GM21526 (cell line): ENCODE results near the gene ERV3-1.
A peak's percentile ranks its signal among the peaks of the same experiment; 100 is the strongest.
"Not testable (repeated sequence)": the region's sequence is repeated elsewhere in the genome, so short reads cannot be mapped to it uniquely, and the experiment has no call there.

ENCODE experiments used
- ATAC-seq: cut with Tn5 transposase; IDR thresholded peaks from one replicate; pipeline ENCODE4 v1.9.1; 2021; ENCODE audit warnings: moderate library complexity; ENCODE audit not compliant: unreplicated experiment, low FRiP score

ERV3-1 gene

DNA sequence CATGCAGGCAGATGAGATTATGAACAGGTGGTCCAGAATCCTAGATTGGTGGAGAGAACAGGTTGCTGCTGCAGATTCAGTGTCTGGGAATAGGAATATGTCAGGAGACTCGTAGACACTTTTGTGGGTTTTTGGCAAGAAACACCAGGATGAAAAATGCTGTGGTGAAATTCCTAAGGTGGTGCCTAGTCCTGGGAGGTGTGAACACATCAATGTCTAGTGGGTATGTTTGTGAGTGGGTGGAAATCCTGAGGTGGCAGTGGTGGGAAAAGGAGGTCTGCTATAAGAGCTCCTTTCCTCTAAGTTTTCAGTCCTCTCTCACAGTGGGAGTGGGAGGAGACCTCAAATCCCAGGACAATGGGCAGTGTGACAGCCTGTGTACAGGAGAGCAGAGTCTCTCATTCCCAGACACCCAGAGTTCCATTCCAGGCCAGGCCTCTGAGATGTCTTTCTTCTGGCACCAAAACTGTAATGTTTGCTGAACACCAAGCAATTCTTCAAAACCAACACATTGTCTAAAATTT, 5.1 kb downstream of the ERV3-1 start:
- no peak for ATAC-seq

DNA sequence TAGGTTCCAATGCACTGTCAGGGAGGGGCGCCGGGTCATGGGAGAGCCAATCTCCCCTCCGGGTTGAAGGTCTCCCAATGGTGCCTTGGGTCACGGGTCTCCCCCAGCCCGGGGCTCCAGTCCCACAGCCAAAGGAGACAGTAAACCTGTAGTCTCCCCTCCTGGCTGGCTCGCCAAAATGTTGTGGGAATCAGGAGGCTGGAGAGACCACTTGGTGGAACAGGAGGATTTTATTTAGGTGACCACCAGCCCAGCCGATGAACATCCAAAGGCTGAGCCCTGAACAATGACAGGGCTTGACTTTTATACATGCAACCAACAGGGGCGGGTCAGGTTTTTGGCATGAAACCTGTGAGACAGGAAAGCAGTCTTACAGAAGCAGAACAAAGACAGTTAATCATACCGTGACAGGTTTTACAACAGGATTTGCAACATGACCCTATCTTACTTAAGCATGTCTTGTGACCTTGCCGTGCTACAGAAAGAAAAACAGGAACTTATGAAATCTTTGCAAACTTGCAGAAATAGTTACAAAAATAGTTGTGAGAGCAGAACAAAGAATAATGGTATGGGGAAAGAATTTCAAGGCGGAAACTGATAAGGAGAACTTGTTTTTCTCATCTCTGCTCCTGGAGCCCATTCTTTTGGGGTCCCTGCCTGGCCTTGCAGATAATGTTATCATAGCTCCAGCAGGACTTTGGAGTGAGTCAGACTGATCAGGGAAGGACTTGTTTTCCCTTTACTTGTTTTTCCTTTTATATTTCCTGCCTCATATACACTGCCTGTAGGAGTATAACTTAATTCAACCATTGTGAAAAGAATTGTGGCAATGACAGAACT, 7.1 kb downstream of the ERV3-1 start:
- ATAC-seq, result peak; percentile 68

DNA sequence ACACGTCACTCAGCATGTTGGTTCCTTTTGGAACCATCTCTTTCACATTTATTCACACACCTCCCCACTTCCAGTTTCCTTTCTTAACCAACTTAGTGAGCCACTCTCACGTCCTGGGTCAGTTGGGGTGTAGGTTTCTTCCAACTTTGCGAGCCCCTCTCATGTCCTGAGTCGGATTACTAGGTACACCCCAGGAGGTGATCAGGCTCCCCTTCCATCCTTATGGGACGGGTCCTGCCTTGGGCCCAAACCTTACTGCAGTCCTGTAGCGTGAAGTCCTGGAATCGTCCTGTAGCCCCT, 7.7 kb downstream of the ERV3-1 start:
- no peak for ATAC-seq

GRCh38 chr7:64997927-64998391, 8.5 kb downstream of the ERV3-1 start:
- ATAC-seq, result no peak

GRCh38 chr7:64997164-64997908, 9.2 kb downstream of the ERV3-1 start:
- no peak for ATAC-seq

- no peak for ATAC-seq
These were observed 10.2 kb downstream of the ERV3-1 start for GRCh38 chr7:64996305-64996704.

DNA sequence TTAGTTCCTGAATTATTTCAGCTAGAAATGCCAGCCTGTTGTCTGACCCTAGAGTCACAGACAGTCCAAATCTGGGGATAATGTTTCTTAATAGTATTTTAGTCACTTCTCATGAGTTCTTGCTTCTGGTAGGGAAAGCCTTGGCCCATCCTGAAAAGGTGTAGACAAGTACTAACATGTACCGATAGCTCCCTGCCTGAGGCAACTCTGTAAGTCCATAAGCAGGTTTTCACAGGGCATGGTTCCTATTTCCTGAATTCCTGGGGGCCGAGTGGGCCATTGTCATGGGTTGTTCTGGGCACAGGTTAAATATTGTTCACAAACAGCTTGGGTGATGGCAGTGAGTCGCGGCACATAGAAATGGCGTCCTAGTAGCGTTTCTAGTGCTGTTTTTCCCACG, 12.6 kb downstream of the ERV3-1 start:
- no peak for ATAC-seq

GRCh38 chr7:64992971-64993370, 13.5 kb downstream of the ERV3-1 start:
- no peak for ATAC-seq

- ATAC-seq, result no peak
These were observed 15.6 kb downstream of the ERV3-1 start, which contains the start of gene ZNF117 for GRCh38 chr7:64990936-64991335. Gene ZNF117, minus strand, starts transcription at chr7:64991036.

DNA sequence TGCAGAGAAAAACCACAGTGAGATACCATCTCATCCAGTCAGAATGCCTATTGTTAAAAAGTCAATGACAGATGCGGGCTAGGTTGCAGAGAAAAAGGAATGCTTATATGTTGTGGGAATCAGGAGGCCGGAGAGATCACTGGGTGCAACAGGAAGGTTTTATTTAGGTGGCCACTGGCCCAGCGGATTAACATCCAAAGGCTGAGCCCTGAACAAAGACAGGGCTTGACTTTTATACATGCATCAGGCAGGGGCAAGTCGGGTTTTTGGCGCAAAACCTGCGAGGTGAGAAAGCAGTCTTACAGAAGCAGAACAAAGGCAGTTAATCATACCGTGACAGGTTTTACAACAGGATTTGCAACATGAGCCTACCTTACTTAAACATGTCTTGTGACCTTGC, 16.3 kb downstream of the ERV3-1 start:
- ATAC-seq, result no peak

- no peak for ATAC-seq
These were observed 27.8 kb downstream of the ERV3-1 start for GRCh38 chr7:64978497-64979203.

DNA sequence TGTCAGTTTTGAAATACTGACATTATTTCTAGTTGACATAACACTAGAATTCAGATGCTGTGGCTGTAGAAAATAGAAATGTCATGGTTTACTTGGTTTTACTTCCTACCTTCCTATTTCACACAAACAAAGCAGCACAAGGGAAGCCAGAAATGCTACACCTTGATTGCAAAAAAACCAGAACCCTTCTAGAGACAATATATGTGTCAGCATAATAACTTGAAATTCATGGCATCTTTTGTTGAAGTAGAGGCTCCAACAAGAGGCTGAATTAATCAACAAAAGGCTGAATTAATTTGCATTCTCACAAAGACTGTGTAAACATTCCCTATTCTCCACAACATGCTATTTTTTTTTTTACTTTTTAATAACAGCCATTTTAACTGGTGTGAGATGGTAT, 40.9 kb downstream of the ERV3-1 start:
- ATAC-seq, result no peak

DNA sequence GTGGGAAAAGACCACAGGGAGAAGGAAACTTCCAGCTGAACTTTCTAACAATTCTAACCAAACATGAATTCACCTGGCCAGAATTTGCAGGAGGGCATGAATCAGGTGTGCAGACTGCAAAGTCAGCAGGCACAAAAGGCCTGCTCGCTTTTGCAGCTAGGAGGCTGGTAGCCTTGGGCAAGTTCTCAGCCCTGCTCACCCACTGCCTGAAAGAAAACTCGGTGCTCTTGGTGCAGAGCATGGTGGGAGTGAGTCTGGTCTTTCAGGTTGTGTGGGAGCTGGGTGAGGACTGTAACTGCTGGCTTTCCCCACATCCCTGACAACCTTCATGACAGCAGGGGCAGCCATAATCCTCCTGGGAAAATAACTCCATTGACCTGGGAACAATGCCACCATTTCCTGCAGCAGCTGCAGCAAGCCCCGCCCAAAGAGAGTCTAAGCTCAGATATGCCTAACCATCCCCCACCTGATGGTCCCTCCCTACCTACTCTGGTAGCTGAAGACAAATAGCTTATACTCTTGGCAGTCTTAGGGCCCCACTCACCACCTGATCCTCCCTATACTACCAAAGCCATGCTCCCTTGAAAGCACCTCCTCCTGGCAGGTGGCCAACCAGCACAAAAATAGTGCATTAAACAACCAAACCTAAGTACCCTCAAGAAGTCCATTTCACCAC, 47.3 kb downstream of the ERV3-1 start:
- ATAC-seq, result no peak

DNA sequence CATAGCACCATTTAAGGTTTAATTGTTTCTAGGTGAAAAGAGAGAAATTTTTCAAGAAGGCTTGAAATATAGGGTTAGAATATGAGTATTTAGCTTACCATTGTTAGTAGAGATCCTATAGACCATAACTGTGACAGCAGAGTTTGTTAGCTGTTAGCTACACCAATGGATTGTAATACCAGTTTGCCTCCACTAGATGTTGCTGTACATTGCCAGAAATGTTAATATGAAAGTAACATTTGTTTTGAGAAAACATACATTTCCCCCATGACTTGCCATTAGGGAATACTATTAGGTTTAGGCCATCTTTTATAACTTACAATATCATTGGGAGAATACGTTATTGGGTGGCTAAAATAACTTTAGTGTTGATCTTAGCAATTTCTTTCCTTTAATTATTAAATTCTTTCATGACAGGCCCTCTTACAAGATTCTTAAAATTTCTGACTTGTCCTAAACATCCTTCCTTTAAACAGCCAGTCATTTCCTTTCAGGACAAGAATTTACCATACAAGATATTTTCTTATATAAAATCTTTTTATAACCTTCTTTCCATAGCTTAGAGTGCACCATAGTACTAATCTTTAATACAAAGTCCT, 55.1 kb downstream of the ERV3-1 start:
- ATAC-seq, result no peak

GRCh38 chr7:64950673-64951072, 55.8 kb downstream of the ERV3-1 start:
- ATAC-seq, result not testable (repeated sequence)

DNA sequence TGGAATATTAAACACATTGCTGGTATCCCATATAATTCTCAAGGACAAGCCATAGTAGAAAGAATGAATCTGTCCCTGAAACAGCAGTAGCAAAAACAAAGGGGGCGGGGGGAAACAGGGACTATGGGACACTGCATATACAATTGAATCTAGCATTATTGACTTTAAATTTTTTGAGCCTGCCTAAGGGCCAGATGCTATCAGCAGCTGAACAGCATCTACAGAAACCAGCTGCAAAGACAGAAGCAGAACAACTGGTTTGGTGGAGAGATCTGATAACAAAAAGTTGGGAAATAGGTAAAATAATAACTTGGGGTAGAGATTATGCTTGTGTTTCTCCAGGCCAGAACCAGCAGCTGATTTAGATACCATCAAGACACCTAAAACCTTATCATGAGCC, 57.7 kb downstream of the ERV3-1 start:
- not testable (repeated sequence) for ATAC-seq

GRCh38 chr7:64947252-64948000, 59.1 kb downstream of the ERV3-1 start:
- no peak for ATAC-seq

DNA sequence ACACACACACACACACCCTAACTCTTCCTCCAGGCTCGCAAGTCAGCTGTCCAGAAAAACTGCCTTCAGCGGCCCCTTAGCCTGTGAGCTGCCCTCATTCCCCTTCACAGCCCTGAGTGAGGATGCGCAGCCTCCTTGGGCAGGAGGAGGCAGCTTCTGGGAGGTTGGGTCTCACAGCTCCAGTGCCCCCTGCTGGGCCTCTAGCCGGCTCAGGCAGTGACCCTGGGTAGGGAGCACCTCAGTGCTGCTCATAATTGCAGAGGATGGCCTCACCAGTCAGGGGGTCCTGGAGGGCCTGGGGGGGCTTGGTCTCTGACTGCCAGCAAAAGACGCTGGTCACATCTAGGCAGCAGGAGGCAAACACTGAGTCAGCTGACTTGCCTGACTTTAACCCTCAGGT, 59.7 kb downstream of the ERV3-1 start:
- ATAC-seq, result no peak

DNA sequence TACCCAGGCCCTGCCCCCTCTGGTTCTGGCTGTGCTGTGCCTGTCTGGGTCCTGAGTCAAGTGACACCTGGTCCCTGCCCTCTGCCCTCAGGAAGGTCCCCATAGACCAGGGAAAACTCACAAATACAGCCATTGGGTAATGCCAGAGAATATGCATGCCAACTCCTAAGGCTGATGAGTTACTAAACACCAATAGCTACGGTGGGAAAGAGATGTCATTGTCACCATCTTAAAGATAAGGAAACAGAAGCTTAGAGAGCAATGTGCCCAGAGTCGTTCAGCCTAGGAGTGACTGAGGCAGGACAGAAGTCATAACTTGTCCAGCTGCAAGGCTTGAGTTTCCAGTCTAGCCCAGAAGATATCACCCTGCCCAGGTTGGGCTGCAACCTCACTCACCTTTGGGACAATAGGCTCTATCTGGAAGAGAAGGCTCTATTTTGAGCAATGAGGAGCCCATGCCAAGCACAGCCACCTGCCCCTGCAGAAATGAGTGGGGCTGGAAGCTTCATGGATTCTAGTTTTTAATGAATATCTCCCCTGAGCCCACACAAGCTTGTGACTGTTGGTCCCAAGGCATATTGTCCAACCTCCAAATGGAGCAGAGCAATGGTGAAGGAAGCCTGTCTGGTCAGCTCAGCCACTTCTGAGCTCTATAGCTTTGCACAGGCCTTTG, 60.8 kb downstream of the ERV3-1 start:
- ATAC-seq, result no peak
